ENCODE data around the gene KRT20.
A peak's percentile ranks its signal among the peaks of the same experiment; 100 is the strongest.

KRT20 gene

GRCh38 chr17:40830085-40830776 is 54.8 kb downstream of the KRT20 start:
- peaks cover 1 to 15% of the 10 kb centered on the region in 2 donors for H3K4me1 Mint-ChIP-seq (ENCODE audit: low read depth in 2 of 2)
- no peak overlapping the region for H3K27ac Mint-ChIP-seq
- peaks cover 5% of the 10 kb centered on the region for H3K36me3 Mint-ChIP-seq (ENCODE audit: insufficient read depth)
- no peak overlapping the region for H3K4me3 Mint-ChIP-seq
- DNase-seq = no peak
- no peak for ATAC-seq (replicated peaks)
- peaks cover 0 to 3% of the 10 kb centered on the region in 2 donors for H3K9me3 Mint-ChIP-seq
- H3K27me3 Mint-ChIP-seq = peaks cover 16 to 19% of the 10 kb centered on the region in 2 donors

- Mint-ChIP-seq H3K9me3 (peaks cover 0 to 3% of the 10 kb centered on the region in 2 donors), H3K4me1 (ENCODE audit: low read depth in 2 of 2) (peaks cover 1 to 15% of the 10 kb centered on the region in 2 donors), H3K27me3 (peaks cover 16 to 19% of the 10 kb centered on the region in 2 donors), H3K4me3 (no peak overlapping the region), H3K27ac (no peak overlapping the region), H3K36me3 (ENCODE audit: insufficient read depth) (no peaks in the 10 kb centered on the region)
- no peak for ATAC-seq (replicated peaks)
- DNase-seq = no peak
These were observed 56.5 kb downstream of the KRT20 start for GRCh38 chr17:40828454-40829044.

- Mint-ChIP-seq H3K9me3 (peaks cover 0 to 3% of the 10 kb centered on the region in 2 donors), H3K27me3 (peaks cover 16 to 19% of the 10 kb centered on the region in 2 donors), H3K4me1 (ENCODE audit: low read depth in 2 of 2) (peaks cover 1 to 15% of the 10 kb centered on the region in 2 donors), H3K36me3 (ENCODE audit: insufficient read depth) (no peaks in the 10 kb centered on the region), H3K27ac (peak overlapping the region in 1 of 2 donors; percentile 8), H3K4me3 (peak overlapping the region in 1 of 2 donors; percentile 15)
- ATAC-seq (replicated peaks) (no peak), DNase-seq (no peak)
These were observed 57.1 kb downstream of the KRT20 start for GRCh38 chr17:40827746-40828453.
